ENCODE results near the gene MAP3K15.

DNA sequence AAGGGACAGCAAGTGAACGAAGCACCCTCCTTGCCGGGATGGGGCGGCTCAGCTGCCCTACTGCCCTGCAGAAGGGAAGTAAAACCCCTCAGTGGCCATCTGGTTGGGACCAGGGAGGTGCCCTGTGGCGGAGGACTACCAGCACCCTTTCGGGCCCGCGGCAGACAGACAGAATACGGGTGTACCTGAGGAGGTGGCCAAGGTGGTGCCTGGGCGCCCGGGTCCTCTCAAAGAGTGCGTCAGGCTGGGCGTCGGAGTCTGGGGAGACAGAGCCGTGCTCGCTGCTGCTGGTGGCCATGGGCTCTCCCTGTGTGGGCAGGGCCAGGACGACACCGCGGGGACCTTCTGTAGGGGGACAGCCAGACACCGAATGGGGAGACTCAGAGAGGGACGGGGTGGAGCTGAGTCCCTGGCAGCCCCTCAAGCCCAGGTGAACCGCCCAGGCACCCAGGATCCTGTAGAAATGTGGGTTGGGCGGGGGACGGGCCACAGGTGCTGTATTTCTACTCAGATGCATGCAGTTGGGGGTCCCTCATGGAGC, 141.9 kb downstream of the MAP3K15 start:
- TF ChIP-seq POLR2A (IDR thresholded peaks at IDR 0.05; ENCODE audit: low read depth, low read length), result no peak
- TF ChIP-seq POLR2AphosphoS5 (IDR thresholded peaks at IDR 0.05; ENCODE audit: low read depth, low read length), result no peak
